Measurements from ENCODE around the gene NDFIP2. TPM values are rescaled to one million over a fixed set of nuclear protein-coding genes. Genes with fewer than 3 reads are reported as not detected.

NDFIP2 gene
- total RNA-seq, 4 donors from 2014 or later, result 19.4 to 31.3 (median 23.7) TPM

DNA sequence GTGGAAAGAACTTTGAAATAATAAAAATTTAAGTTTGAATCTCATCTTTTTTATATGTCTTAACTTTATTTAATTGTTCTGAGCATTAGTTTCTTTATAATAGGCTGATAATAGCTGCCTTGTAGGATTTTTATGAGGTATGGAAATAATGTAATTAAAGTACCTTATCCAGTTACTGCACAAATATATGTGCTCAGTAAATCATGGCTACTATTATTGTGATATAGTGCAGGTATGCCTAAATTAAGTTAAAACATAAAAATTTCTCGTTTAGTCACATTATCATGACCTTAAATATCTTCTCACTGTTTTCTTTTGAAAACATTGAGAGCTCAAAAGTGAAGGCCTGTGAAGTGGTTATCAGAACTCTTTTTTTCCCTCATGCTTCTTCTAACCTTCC lies 62.9 kb downstream of the NDFIP2 start:
- Histone ChIP-seq H3K36me3 (no peaks in the 10 kb centered on the region), H3K9me3 (no peaks in the 10 kb centered on the region), H3K27me3 (no peaks in the 10 kb centered on the region), H3K4me3 (replicated peaks in 1 of 3) (no peak overlapping the region), H3K4me1 (no peaks in the 10 kb centered on the region), H3K27ac (no peak overlapping the region)
- TF ChIP-seq, protein P1, sequence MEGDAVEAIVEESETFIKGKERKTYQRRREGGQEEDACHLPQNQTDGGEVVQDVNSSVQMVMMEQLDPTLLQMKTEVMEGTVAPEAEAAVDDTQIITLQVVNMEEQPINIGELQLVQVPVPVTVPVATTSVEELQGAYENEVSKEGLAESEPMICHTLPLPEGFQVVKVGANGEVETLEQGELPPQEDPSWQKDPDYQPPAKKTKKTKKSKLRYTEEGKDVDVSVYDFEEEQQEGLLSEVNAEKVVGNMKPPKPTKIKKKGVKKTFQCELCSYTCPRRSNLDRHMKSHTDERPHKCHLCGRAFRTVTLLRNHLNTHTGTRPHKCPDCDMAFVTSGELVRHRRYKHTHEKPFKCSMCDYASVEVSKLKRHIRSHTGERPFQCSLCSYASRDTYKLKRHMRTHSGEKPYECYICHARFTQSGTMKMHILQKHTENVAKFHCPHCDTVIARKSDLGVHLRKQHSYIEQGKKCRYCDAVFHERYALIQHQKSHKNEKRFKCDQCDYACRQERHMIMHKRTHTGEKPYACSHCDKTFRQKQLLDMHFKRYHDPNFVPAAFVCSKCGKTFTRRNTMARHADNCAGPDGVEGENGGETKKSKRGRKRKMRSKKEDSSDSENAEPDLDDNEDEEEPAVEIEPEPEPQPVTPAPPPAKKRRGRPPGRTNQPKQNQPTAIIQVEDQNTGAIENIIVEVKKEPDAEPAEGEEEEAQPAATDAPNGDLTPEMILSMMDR (IDR thresholded peaks at IDR 0.05), result no peak
- TF ChIP-seq POLR2A (IDR thresholded peaks at IDR 0.05), result no peak
- 90% methylated on average over 1 of the region's 1 CpG for WGBS, 2 donors
- intact Hi-C loops (cut with DNase I), result no loop called here
- DNase-seq, result no peak

DNA sequence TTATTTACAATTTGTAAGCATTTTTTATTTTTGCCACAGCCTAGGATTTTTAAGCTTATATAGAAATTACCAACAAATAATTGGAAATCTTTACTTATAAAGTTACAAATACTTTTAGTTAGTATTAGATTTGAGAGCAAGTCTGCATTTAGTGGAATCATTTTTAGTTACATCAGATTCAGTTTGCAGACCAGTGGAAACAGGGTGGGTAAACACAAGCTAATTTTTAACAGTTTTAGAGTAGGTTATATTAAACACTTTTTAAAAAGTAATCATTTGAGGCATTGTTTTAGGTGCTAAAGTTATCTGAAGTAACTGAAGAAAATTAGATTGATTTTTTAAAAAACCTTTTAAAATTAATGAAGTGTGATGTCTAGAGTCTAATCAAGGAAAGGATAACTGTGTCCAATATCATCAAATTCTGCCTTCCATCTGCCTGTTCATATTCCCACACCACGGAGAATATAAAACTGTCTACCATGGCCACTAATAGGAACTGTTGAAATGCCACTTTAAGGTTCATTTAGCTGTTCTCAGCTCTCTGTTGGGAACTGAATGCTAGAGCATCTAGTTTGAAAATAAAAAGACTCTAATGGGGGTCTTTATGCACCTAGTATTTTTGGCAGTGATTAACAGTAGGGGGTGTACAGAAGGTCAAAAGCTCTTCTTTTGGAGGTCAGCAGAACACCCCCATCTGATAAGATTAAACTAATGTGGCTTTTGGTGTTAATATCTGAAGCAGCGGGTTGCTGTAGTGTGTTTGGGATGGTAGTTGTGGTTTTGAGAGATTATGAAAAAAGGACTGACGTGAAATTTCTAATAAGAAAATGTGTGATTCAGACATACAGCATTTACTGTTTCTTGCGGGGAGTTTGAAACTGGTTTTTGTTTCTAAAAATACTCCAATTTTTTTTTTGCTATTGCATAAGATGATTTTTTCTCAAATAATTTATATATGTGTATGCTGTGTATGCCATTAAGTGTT lies 66.5 kb downstream of the NDFIP2 start:
- H3K36me3 ChIP-seq, result no peaks in the 10 kb centered on the region
- no peaks in the 10 kb centered on the region for H3K4me1 ChIP-seq
- no peak overlapping the region for H3K4me3 ChIP-seq (replicated peaks in 1 of 3)
- H3K27ac ChIP-seq, result no peak overlapping the region
- no peaks in the 10 kb centered on the region for H3K9me3 ChIP-seq
- intact Hi-C loops (cut with DNase I), result no loop called here
- no peak for DNase-seq
- TF ChIP-seq, protein P1 (IDR thresholded peaks at IDR 0.05), result no peak
- no peak for TF ChIP-seq POLR2A (IDR thresholded peaks at IDR 0.05)
- no peaks in the 10 kb centered on the region for H3K27me3 ChIP-seq
- WGBS, 2 donors, result 90 to 93% methylated on average over 4 of the region's 4 CpGs

- intact Hi-C loops (cut with DNase I), result no loop called here
- Histone ChIP-seq H3K36me3 (no peaks in the 10 kb centered on the region), H3K27ac (no peak overlapping the region), H3K4me1 (no peaks in the 10 kb centered on the region), H3K27me3 (no peaks in the 10 kb centered on the region), H3K4me3 (replicated peaks in 1 of 3) (no peak overlapping the region), H3K9me3 (no peaks in the 10 kb centered on the region)
- no peak for DNase-seq
- no peak for TF ChIP-seq POLR2A (IDR thresholded peaks at IDR 0.05)
- TF ChIP-seq, protein P1 (IDR thresholded peaks at IDR 0.05), result no peak
Observed at GRCh38 chr13:79548902-79549301, 67.9 kb downstream of the NDFIP2 start.

DNA sequence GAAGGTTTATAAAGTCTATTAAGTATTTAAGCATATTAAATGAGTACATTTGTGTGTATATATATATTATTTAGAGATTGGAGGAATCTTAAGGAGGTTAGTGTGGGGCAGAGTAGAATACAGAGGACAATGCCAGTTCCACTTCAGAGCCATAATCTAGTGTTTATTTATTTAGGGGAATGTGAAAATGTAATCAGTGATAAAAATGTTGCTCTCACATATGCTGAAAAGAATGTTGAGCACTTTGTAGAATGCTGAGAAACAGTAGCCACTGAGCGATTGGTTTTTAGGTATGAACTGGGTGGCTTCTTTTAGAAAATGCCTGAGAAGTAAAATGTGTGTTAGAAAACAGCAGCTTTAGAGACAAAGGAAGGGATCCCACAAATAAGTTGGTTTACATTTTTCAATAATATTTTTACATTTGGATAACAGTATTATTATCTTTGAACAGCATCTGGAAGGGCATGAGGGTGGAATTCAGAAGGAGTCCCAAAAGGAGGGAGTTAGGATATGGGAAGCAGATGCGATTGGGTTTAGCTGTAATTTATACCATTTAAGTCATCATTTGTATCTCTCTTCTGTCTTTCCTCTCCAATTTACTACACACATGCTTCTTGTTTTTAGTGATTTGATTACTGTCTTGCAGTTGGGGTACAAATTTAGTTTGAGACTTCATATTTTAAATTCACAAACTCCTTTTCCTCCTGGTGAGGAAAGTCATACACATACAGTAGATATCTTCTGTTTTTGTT lies 68.6 kb downstream of the NDFIP2 start:
- WGBS, 2 donors, result 87 to 88% methylated on average over 2 of the region's 2 CpGs
- no peaks in the 10 kb centered on the region for H3K27me3 ChIP-seq
- DNase-seq, result no peak
- H3K27ac ChIP-seq, result no peak overlapping the region
- H3K9me3 ChIP-seq, result no peaks in the 10 kb centered on the region
- TF ChIP-seq POLR2A (IDR thresholded peaks at IDR 0.05), result no peak
- TF ChIP-seq, protein P1 (IDR thresholded peaks at IDR 0.05), result no peak
- intact Hi-C loops (cut with DNase I), result no loop called here
- H3K36me3 ChIP-seq, result no peaks in the 10 kb centered on the region
- no peak overlapping the region for H3K4me3 ChIP-seq (replicated peaks in 1 of 3)
- no peaks in the 10 kb centered on the region for H3K4me1 ChIP-seq

DNA sequence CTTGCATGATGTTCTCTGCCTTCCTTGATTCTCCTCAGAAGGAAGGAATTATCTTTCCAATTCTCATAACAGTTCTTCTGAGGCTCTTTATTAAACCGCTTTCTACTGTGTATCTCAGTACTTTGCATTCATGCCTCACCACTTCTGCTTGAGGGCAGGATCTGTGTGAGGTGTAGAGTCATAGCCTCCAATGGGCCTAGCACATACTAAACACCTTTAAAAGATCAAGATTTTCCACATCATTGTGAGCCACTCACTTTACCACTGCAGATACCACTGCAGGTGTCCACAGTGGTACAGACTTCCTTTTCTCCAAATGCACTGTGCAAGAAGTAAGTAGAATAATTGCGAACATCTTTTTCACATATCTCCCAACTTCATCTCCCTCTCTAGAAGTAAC lies 76.7 kb downstream of the NDFIP2 start:
- Histone ChIP-seq H3K4me3 (replicated peaks in 1 of 3) (no peak overlapping the region), H3K36me3 (no peaks in the 10 kb centered on the region), H3K27ac (no peak overlapping the region), H3K9me3 (no peaks in the 10 kb centered on the region), H3K4me1 (no peaks in the 10 kb centered on the region), H3K27me3 (no peaks in the 10 kb centered on the region)
- 96 to 99% methylated on average over 2 of the region's 2 CpGs for WGBS, 2 donors
- no peak for DNase-seq
- TF ChIP-seq, protein P1 (IDR thresholded peaks at IDR 0.05), result no peak
- no peak for TF ChIP-seq POLR2A (IDR thresholded peaks at IDR 0.05)
- intact Hi-C loops (cut with DNase I), result no loop called here
